GM19328 (cell line): Measurements from ENCODE around the gene CPTP.

ENCODE experiments used
- ATAC-seq: cut with Tn5 transposase; IDR thresholded peaks from one replicate; pipeline ENCODE4 v1.9.1; 2021; ENCODE audit warnings: mild to moderate bottlenecking, moderate library complexity; ENCODE audit not compliant: unreplicated experiment

Gene CPTP

GRCh38 chr1:1291548-1292441, 32.8 kb upstream of the CPTP start:
- ATAC-seq: no peak

GRCh38 chr1:1292442-1292779, 32.2 kb upstream of the CPTP start:
- ATAC-seq: no peak

GRCh38 chr1:1292851-1293250, 31.8 kb upstream of the CPTP start:
- no peak for ATAC-seq

- ATAC-seq: no peak
Observed at GRCh38 chr1:1293263-1294249, 31.0 kb upstream of the CPTP start.

GRCh38 chr1:1294250-1294890, 30.2 kb upstream of the CPTP start:
- no peak for ATAC-seq

GRCh38 chr1:1295154-1295923, 29.3 kb upstream of the CPTP start:
- ATAC-seq: no peak

GRCh38 chr1:1296070-1297061, 28.2 kb upstream of the CPTP start:
- ATAC-seq: no peak

GRCh38 chr1:1297802-1298424, 26.7 kb upstream of the CPTP start:
- ATAC-seq: no peak

GRCh38 chr1:1298861-1299685, 25.5 kb upstream of the CPTP start:
- no peak for ATAC-seq

- no peak for ATAC-seq
Observed at GRCh38 chr1:1299686-1300351, 24.8 kb upstream of the CPTP start.

- ATAC-seq: no peak
Observed at GRCh38 chr1:1300352-1300739, 24.3 kb upstream of the CPTP start.

- no peak for ATAC-seq
Observed at GRCh38 chr1:1302006-1302430, 22.6 kb upstream of the CPTP start.

- no peak for ATAC-seq
Observed at GRCh38 chr1:1302951-1303509, 21.6 kb upstream of the CPTP start.

GRCh38 chr1:1303736-1304135, 20.9 kb upstream of the CPTP start:
- no peak for ATAC-seq

- ATAC-seq: no peak
Observed at GRCh38 chr1:1304331-1305299, 20.0 kb upstream of the CPTP start.
